ENCODE data around the gene ATAD3C. TPM values are rescaled to one million over a fixed set of nuclear protein-coding genes. Genes with fewer than 3 reads are reported as not detected.
"Not testable (repeated sequence)": the region's sequence is repeated elsewhere in the genome, so short reads cannot be mapped to it uniquely, and the experiment has no call there.

ATAD3C gene
- total RNA-seq, 1 experiment from 2014 or later, result not detected

DNA sequence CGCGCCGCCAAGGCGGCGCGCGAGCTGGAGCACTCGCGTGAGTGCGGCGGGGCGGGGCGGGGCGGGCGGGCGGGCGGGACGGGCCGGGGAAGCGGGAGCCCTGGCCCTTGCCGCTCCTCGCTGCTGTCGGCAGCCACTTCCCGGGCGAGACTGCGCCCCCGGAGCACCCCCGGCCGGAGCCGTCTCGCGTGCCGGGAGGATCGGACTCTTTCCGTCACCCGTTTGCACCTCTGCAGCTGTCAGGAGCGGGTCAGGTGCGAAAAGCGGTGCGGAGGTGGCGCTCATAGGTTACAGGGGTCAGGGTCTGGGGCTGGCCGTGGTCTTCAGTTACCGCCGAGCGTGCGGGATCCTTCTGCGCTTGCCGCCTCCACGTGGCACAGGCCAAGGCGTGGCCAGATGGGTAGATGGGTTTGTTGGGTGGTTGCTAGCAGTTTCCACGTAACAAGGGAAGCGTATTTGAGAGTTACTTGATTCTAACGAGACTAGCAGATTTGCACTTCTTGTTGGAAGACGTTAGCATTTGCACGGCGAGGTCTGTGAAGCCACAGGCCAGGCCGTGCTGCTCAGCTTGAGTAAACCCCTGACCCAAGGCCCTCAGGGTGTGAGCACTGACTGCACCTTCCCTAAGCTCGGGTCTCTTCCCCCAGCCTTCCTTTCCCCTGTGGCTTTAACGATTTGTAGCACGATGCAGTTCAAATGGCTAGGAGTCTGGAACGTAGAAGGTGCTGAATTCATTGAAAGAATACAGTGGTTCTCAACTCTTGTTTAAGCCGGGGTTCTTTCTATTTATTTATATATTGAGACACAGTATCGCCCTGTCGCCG is 22.8 kb downstream of the ATAD3C start:
- not testable (repeated sequence) for H3K27me3 ChIP-seq (replicated peaks); H3K27ac ChIP-seq; H3K9me3 ChIP-seq (replicated peaks)
- Histone ChIP-seq H3K4me3 (peak overlapping the region; percentile 56), H3K36me3 (peaks cover 21% of the 10 kb centered on the region), H3K4me1 (replicated peaks) (peaks cover 16% of the 10 kb centered on the region; the same call in 1 of the 2 replicates)
- DNase-seq (ENCODE audit: low read depth in 1 of 2, low spot score in 2 of 2), result peak in 1 of 2 experiments; percentile 18

DNA sequence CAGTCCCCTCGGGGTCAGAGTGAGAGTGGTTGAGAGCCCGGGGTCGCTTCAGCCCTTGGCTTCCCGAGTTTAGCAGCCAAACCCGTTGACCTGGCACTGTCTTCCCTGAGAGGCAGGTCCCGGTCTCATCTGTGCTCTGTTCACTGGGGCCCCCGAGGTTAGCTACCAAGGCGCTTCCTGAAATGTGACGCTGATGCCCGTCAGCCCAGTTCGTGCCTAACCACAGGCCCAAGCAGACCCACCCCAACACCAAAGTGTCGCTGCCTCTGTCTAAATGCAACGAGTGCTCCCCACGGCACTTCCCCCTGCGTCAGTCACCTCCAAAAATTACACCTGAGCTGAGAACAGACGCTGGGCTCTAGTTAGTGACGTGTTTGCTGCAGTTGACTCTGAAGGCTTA is 26.5 kb downstream of the ATAD3C start:
- not testable (repeated sequence) for DNase-seq (ENCODE audit: low read depth in 1 of 2, low spot score in 2 of 2); H3K27me3 ChIP-seq (replicated peaks); H3K4me3 ChIP-seq; H3K27ac ChIP-seq; H3K9me3 ChIP-seq (replicated peaks)
- H3K4me1 ChIP-seq (replicated peaks), result peaks cover 12% of the 10 kb centered on the region; the same call in 1 of the 2 replicates
- peaks cover 41% of the 10 kb centered on the region for H3K36me3 ChIP-seq

DNA sequence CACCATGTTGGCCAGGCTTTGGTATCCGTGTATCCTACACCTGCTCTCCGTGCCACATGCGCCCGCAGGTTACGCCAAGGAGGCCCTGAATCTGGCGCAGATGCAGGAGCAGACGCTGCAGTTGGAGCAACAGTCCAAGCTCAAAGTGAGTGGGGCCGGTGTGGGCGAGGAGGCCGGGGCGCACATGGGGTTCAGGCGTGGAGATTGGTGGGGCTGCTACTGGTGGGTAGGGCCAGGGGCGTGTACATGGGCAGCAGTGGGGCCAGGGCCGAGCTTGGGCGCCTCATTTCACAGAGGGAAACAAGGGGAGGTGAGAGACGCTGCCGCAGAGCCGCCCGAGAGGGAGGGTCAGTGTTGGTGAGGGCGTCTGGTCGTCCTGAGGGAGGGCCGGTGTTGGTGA is 27.7 kb downstream of the ATAD3C start:
- DNase-seq (ENCODE audit: low read depth in 1 of 2, low spot score in 2 of 2), result no peak
- Histone ChIP-seq H3K36me3 (peaks cover 44% of the 10 kb centered on the region), H3K4me1 (replicated peaks) (peaks cover 12% of the 10 kb centered on the region; the same call in 1 of the 2 replicates), H3K9me3 (replicated peaks) (no peaks in the 10 kb centered on the region), H3K4me3 (no peak overlapping the region), H3K27ac (no peak overlapping the region), H3K27me3 (replicated peaks) (no peaks in the 10 kb centered on the region)

DNA sequence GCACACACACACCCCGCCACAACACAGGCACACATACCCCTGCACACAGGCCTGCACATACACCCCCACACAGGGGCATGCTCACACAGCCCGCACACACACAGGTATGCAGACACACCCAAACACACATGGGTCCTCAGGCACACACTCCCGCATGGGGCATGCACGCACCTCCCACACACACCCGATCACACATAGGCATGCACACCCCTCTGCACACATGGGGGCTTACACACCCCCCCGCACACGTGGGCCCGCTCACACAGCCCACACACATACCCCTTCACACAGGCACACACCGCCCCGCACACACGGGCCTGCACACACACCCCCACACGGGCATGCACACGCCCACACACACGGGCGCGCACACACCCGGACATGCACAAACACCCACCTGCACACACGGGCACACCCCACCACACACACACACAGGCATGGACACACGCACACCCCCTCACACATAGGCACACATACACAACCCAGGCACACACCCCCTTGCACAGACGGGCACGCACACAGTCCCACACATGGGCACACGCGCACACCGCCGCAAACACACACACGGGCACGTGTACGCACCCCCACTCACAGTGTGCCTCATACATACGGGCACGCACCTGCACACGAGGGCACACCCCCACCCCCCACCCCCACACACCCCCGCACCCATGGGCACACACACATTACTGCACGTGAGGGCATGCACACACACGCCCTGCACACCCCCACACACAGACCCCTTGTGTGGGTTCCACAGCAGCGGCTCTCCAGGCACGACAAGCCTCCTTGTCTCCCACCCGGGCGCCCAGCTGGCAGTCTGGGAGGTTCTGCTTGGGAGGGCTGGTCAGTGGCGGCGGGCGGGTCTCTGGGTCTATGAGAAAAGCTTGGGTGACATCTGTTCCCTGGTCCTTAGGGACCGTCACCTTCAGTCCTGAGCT is 30.3 kb downstream of the ATAD3C start:
- Histone ChIP-seq H3K36me3 (peaks cover 53% of the 10 kb centered on the region), H3K9me3 (replicated peaks) (no peaks in the 10 kb centered on the region), H3K4me1 (replicated peaks) (no peaks in the 10 kb centered on the region), H3K27me3 (replicated peaks) (no peaks in the 10 kb centered on the region), H3K27ac (no peak overlapping the region), H3K4me3 (no peak overlapping the region)
- no peak for DNase-seq (ENCODE audit: low read depth in 1 of 2, low spot score in 2 of 2)

DNA sequence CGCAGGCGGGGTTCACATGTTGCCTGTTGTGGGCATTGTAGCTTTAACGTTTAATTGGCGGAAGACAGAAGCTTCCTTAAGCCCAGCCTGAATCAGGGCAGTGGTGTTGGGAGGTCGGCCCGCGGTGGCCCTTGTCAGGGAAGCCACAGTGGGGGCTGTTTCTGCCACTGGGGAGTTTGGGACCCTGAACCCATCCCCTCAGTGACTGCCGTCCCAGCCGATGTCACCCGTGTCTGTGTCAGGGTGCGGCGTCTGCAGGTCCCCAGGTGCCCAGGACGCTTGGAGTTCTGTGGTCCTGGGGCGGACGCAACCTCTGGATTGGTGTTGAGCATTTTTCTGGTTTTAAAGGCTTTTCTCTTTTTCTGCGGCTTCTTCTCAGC is 31.0 kb downstream of the ATAD3C start:
- DNase-seq (ENCODE audit: low read depth in 1 of 2, low spot score in 2 of 2); H3K4me3 ChIP-seq; H3K9me3 ChIP-seq (replicated peaks); H3K27me3 ChIP-seq (replicated peaks); H3K27ac ChIP-seq; H3K4me1 ChIP-seq (replicated peaks): not testable (repeated sequence)
- H3K36me3 ChIP-seq, result peaks cover 53% of the 10 kb centered on the region

DNA sequence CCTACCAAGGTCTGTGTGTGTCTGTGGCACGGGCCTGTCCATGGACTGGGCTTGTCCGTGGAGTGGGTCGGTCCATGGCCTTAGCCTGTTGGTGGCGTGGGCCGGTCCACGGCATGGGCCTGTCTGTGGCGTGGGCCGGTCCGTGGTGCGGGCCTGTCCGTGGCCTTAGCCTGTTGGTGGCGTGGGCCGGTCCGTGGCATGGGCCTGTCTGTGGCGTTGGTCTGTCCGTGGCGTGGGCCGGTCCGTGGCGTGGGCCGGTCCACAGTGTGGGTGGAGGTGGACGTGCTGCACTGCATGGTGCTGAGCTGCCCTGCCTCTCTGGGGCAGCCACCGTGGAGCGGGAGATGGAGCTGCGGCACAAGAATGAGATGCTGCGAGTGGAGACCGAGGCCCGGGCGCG is 32.3 kb downstream of the ATAD3C start:
- not testable (repeated sequence) for DNase-seq (ENCODE audit: low read depth in 1 of 2, low spot score in 2 of 2); H3K27me3 ChIP-seq (replicated peaks); H3K4me3 ChIP-seq; H3K4me1 ChIP-seq (replicated peaks); H3K27ac ChIP-seq; H3K9me3 ChIP-seq (replicated peaks)
- H3K36me3 ChIP-seq, result peaks cover 47% of the 10 kb centered on the region

DNA sequence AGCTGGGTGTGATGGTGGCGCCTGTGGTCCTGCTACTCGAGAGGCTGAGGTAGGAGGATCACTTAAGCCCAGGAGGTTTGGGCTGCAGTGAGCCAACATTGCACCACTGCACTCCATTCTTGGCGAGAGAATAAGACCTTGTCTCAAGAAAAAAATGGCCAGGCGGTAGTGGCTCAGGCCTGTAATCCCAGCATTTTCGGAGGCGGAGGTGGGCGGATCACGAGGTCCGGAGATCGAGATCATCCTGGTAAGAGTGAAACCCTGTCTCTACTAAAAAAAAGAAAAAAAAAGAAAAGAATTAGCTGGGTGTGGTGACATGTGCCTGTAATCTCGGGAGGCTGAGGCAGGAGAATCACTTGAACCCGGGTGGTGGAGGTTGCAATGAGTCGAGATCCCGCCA is 33.4 kb downstream of the ATAD3C start:
- no peak for DNase-seq (ENCODE audit: low read depth in 1 of 2, low spot score in 2 of 2)
- peaks cover 46% of the 10 kb centered on the region for H3K36me3 ChIP-seq
- no peak overlapping the region for H3K27ac ChIP-seq
- H3K9me3 ChIP-seq (replicated peaks), result no peaks in the 10 kb centered on the region
- no peak overlapping the region for H3K4me3 ChIP-seq
- H3K4me1 ChIP-seq (replicated peaks), result no peaks in the 10 kb centered on the region
- no peaks in the 10 kb centered on the region for H3K27me3 ChIP-seq (replicated peaks)

DNA sequence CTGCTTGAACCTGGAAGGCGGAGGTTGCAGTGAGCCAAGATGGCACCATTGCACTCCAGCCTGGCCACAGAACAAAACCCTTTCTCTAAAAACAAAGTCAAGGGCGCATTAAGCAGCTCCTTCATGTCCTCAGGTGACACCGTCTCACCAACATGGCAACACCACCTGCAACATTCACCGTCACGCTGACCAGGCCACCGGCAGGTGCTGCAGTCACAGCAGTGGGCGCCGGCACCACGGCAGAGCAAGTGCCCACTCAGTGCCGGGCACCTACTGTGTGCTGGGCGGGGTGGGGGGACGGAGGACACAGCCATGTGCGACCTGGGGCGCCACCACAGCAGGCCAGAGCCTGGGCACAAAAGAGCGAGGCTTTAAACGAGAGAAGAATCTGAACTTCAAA is 34.2 kb downstream of the ATAD3C start:
- H3K4me1 ChIP-seq (replicated peaks), result no peaks in the 10 kb centered on the region
- DNase-seq (ENCODE audit: low read depth in 1 of 2, low spot score in 2 of 2), result no peak
- H3K36me3 ChIP-seq, result peaks cover 49% of the 10 kb centered on the region
- no peak overlapping the region for H3K4me3 ChIP-seq
- no peaks in the 10 kb centered on the region for H3K9me3 ChIP-seq (replicated peaks)
- H3K27me3 ChIP-seq (replicated peaks), result no peaks in the 10 kb centered on the region
- no peak overlapping the region for H3K27ac ChIP-seq

DNA sequence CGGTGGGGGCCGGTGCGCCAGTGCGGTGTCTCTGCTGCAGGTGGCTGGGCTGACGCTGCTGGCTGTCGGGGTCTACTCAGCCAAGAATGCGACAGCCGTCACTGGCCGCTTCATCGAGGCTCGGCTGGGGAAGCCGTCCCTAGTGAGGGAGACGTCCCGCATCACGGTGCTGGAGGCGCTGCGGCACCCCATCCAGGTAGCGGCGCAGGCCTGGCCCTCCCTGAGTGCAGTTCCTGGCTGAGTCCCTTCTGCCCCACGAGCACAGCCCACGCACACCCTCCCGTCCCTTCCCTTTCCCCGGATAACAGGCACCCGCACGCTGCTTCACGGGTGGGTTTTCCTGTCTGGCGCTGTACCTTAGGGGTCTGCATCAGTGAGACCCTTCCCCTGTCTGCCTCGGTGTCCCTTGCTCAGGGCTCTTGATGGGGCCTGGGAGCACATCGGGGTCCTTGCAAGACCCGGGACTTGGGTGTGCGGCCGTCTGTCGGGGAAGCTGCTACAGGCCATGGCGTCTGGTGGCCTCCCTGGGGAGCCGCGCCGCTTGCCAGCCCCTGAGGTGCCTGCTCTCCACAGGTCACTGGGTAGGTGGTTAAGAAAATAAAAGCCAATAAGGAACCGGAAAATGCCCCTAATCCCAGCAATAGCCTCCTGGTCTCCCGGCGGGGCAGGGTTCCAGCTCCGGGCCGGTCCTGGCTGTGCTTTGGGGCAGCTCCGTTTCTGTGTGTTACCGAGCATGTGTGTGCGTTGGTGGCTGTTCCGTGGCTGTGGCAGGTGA is 35.7 kb downstream of the ATAD3C start:
- H3K36me3 ChIP-seq, result peaks cover 54% of the 10 kb centered on the region
- not testable (repeated sequence) for H3K4me3 ChIP-seq; H3K27me3 ChIP-seq (replicated peaks); DNase-seq (ENCODE audit: low read depth in 1 of 2, low spot score in 2 of 2); H3K4me1 ChIP-seq (replicated peaks); H3K27ac ChIP-seq; H3K9me3 ChIP-seq (replicated peaks)

DNA sequence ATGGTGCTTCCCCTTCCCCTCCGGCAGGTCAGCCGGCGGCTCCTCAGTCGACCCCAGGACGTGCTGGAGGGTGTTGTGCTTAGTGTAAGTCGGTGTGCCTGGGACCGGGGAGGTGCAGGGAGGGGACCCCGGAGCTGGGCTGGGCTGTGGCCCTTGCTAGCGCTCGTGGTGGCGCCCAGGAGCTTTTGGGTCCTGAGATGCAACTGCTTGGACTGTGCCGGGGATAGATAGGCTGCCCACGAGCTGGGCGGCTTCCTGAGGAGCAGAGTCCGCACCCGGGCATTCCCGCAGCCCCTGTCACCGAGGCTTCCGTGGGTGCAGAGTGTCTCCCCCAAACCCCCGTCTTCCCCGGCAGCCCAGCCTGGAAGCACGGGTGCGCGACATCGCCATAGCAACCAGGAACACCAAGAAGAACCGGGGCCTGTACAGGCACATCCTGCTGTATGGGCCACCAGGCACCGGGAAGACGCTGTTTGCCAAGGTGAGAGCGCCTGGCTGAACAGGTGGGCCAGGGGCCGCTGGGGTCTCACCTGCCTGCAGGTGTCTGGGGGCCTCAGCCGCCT is 36.3 kb downstream of the ATAD3C start:
- H3K4me1 ChIP-seq (replicated peaks); DNase-seq (ENCODE audit: low read depth in 1 of 2, low spot score in 2 of 2); H3K4me3 ChIP-seq; H3K27me3 ChIP-seq (replicated peaks); H3K27ac ChIP-seq; H3K9me3 ChIP-seq (replicated peaks): not testable (repeated sequence)
- H3K36me3 ChIP-seq, result peaks cover 58% of the 10 kb centered on the region

DNA sequence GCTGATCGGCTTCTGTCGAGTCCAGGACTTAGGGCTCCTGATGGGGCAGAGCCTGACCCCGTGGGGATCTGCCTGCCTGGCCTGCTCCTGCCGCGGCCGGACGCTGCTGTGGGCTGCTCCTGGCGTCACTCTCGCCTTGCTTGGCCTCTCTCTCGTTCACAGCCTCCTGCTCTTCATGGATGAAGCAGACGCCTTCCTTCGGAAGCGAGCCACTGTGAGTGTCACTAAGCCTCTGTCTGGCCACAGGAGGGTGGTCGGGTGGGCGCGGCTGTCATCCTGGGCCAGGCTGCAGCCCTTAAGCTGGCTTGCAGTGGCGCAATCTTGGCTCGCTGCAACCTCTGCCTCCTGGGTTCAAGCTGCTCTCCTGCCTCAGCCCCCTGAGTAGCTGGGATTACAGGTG is 38.2 kb downstream of the ATAD3C start:
- no peak overlapping the region for H3K4me3 ChIP-seq
- H3K4me1 ChIP-seq (replicated peaks), result no peaks in the 10 kb centered on the region
- peaks cover 11% of the 10 kb centered on the region; the same call in 1 of the 2 replicates for H3K9me3 ChIP-seq (replicated peaks)
- H3K27me3 ChIP-seq (replicated peaks), result no peaks in the 10 kb centered on the region
- H3K36me3 ChIP-seq, result peaks cover 71% of the 10 kb centered on the region
- H3K27ac ChIP-seq, result no peak overlapping the region
- no peak for DNase-seq (ENCODE audit: low read depth in 1 of 2, low spot score in 2 of 2)

DNA sequence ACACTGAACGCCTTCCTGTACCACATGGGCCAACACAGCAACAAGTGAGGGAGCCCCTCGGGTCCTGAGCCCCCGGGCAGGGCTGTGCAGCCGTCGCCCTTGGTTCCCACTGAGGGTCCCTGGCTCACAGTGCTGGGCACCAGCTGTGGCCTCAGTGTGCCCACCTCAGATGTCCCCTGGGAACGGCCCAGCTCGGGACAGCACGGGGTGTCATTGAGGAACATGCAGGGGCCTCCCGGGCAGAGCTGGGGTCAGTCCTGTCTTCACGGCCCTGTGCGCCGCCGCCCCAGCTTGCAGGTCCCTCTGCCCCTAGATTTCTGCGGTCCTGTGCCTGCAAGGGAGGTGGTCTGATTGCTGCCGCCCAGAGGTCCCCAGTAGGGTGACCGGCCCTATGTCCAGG is 39.7 kb downstream of the ATAD3C start:
- Histone ChIP-seq H3K27me3 (replicated peaks) (no peaks in the 10 kb centered on the region), H3K9me3 (replicated peaks) (peaks cover 17% of the 10 kb centered on the region; the same call in 1 of the 2 replicates), H3K27ac (no peak overlapping the region), H3K4me1 (replicated peaks) (no peaks in the 10 kb centered on the region), H3K4me3 (no peak overlapping the region), H3K36me3 (peaks cover 70% of the 10 kb centered on the region)
- no peak for DNase-seq (ENCODE audit: low read depth in 1 of 2, low spot score in 2 of 2)

DNA sequence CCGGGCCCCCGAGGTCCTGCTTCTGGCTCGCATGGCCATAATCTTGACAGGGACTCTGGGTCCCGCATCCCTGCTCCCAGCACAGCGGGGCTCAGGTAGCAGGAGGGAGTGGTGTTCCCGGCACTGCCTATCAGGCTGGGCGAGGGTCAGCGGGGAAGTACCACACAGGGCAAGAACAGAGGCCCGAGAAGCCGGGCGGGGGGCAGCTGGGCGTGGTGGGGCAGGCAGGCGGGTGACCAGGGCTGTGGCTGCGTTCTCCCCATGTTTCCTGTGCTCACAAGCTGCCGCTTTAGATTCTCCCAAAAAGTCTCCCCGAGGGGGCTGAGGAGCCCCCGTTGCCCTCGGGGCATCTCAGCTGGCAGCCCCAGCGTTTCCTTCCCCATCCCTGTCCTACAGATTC is 40.4 kb downstream of the ATAD3C start:
- no peaks in the 10 kb centered on the region for H3K27me3 ChIP-seq (replicated peaks)
- H3K4me3 ChIP-seq, result no peak overlapping the region
- DNase-seq (ENCODE audit: low read depth in 1 of 2, low spot score in 2 of 2), result no peak
- no peaks in the 10 kb centered on the region for H3K4me1 ChIP-seq (replicated peaks)
- no peak overlapping the region for H3K27ac ChIP-seq
- H3K36me3 ChIP-seq, result peaks cover 68% of the 10 kb centered on the region
- peaks cover 17% of the 10 kb centered on the region; the same call in 1 of the 2 replicates for H3K9me3 ChIP-seq (replicated peaks)

Data from SJSA1 (cell line).